ENCODE results near the gene ZNF12. TPM values are rescaled to one million over a fixed set of nuclear protein-coding genes. Genes with fewer than 3 reads are reported as not detected.
"Not testable (repeated sequence)": the region's sequence is repeated elsewhere in the genome, so short reads cannot be mapped to it uniquely, and the experiment has no call there.

Gene ZNF12
- total and polyA plus RNA-seq, 8 donors = 3.9 to 222 (median 26.2) TPM

GRCh38 chr7:6730343-6730633 lies 23.5 kb upstream of the ZNF12 start:
- intact Hi-C loops (cut with DNase I; ENCODE audit: low total_unique reads) = no loop called here
- Histone ChIP-seq H3K4me1 (peaks cover 8 to 13% (median 10%) of the 10 kb centered on the region in 4 donors), H3K27me3 (no peaks in the 10 kb centered on the region), H3K27ac (peak overlapping the region in 4 of 5 donors; percentile 83 to 91 (median 86)), H3K9me3 (no peaks in the 10 kb centered on the region), H3K36me3 (peaks cover 15 to 35% (median 32%) of the 10 kb centered on the region in 4 donors), H3K4me3 (peak overlapping the region; percentile 61 to 93 (median 88))
- 0 to 5% (median 1%) methylated on average over 9 to 18 of the region's 18 CpGs for WGBS, 5 donors
- TF ChIP-seq CTCF (IDR thresholded peaks at IDR 0.05) (no peak), POLR2A (IDR thresholded peaks at IDR 0.05) (no peak), POLR2AphosphoS5 (IDR thresholded peaks at IDR 0.05) (no peak), EP300 (IDR thresholded peaks at IDR 0.05) (no peak)
- peak in 1 of 2 donors; percentile 59 for DNase-seq

GRCh38 chr7:6729492-6730342 lies 23.0 kb upstream of the ZNF12 start:
- WGBS, 5 donors = 1 to 3% (median 1%) methylated on average over 30 to 66 of the region's 66 CpGs

GRCh38 chr7:6728893-6729491 lies 22.2 kb upstream of the ZNF12 start:
- Histone ChIP-seq H3K4me1 (peaks cover 8 to 13% (median 10%) of the 10 kb centered on the region in 4 donors), H3K27ac (peak overlapping the region; percentile 62 to 91 (median 85)), H3K4me3 (peak overlapping the region; percentile 61 to 93 (median 88)), H3K36me3 (peaks cover 7 to 22% (median 19%) of the 10 kb centered on the region in 4 donors)
- H3K27me3 ChIP-seq; DNase-seq; intact Hi-C loops (cut with DNase I; ENCODE audit: low total_unique reads); H3K9me3 ChIP-seq: not testable (repeated sequence)
- WGBS, 5 donors = 59 to 74% (median 64%) methylated on average over 28 to 29 of the region's 29 CpGs

More at GRCh38 chr7:6729492-6730342, 23.0 kb upstream of the ZNF12 start:
- DNase-seq = peak; percentile 93 to 98
- H3K9me3 ChIP-seq = no peaks in the 10 kb centered on the region
- H3K4me1 ChIP-seq = peaks cover 8 to 13% (median 10%) of the 10 kb centered on the region in 4 donors
- peaks cover 10 to 29% (median 26%) of the 10 kb centered on the region in 4 donors for H3K36me3 ChIP-seq
- no peaks in the 10 kb centered on the region for H3K27me3 ChIP-seq
- H3K4me3 ChIP-seq = peak overlapping the region; percentile 61 to 93 (median 88)
- TF ChIP-seq POLR2AphosphoS5 (IDR thresholded peaks at IDR 0.05) (peak; percentile 82 to 92 (median 85)), CTCF (IDR thresholded peaks at IDR 0.05) (no peak), EP300 (IDR thresholded peaks at IDR 0.05) (no peak)
- H3K27ac ChIP-seq = peak overlapping the region; percentile 77 to 91 (median 85)
- intact Hi-C loops (cut with DNase I; ENCODE audit: low total_unique reads) = no loop called here

GRCh38 chr7:6727663-6728062 lies 20.9 kb upstream of the ZNF12 start:
- intact Hi-C loops (cut with DNase I; ENCODE audit: low total_unique reads) = no loop called here
- DNase-seq = no peak
- no peaks in the 10 kb centered on the region for H3K9me3 ChIP-seq
- peaks cover 0 to 10% (median 0%) of the 10 kb centered on the region in 3 donors for H3K27me3 ChIP-seq
- peaks cover 0 to 9% (median 6%) of the 10 kb centered on the region in 4 donors for H3K36me3 ChIP-seq
- TF ChIP-seq EP300 (IDR thresholded peaks at IDR 0.05) = no peak
- TF ChIP-seq CTCF (IDR thresholded peaks at IDR 0.05) = no peak
- TF ChIP-seq POLR2A (IDR thresholded peaks at IDR 0.05) = no peak
- TF ChIP-seq POLR2AphosphoS5 (IDR thresholded peaks at IDR 0.05) = no peak
- no peak overlapping the region for H3K27ac ChIP-seq
- 65 to 74% (median 72%) methylated on average over 3 of the region's 3 CpGs for WGBS, 5 donors
- no peak overlapping the region for H3K4me3 ChIP-seq
- H3K4me1 ChIP-seq = peaks cover 8 to 13% (median 10%) of the 10 kb centered on the region in 4 donors

GRCh38 chr7:6726341-6726740 lies 19.6 kb upstream of the ZNF12 start:
- H3K4me1 ChIP-seq = peaks cover 8 to 13% (median 8%) of the 10 kb centered on the region in 4 donors
- WGBS, 5 donors = 85 to 94% (median 91%) methylated on average over 5 of the region's 5 CpGs
- H3K9me3 ChIP-seq; H3K36me3 ChIP-seq; H3K4me3 ChIP-seq; DNase-seq; H3K27ac ChIP-seq; intact Hi-C loops (cut with DNase I; ENCODE audit: low total_unique reads): not testable (repeated sequence)
- H3K27me3 ChIP-seq = peaks cover 0 to 10% (median 0%) of the 10 kb centered on the region in 3 donors

Measured in stomach (tissue), 9 donors.